Endothelial cell of umbilical vein (primary cell): Measurements from ENCODE around the gene ZNG1A. TPM values are rescaled to one million over a fixed set of nuclear protein-coding genes. Genes with fewer than 3 reads are reported as not detected.
"Not testable (repeated sequence)": the region's sequence is repeated elsewhere in the genome, so short reads cannot be mapped to it uniquely, and the experiment has no call there.

ENCODE experiments used
- BruUV-seq: library from RNA; stranded (reverse); fragments of 400-500 nt; replicated peaks from 2 replicates; lab custom pipeline; 2021; lab: Mats Ljungman, UMichigan
- CTCF ChIA-PET: fragments of 300-600, 350-600 bp; sonication (Branson Sonifier 250); formaldehyde crosslinking; loops from one replicate; lab custom pipeline; 2021; ENCODE audit warnings: antibody characterized with exemption, inconsistent platforms; lab: Charles Lee
- POLR2A ChIA-PET: fragments of 300-600, 350-600 bp; sonication (Branson Sonifier 250); formaldehyde crosslinking; loops from one replicate; lab custom pipeline; 2021; ENCODE audit warnings: antibody characterized with exemption, inconsistent platforms; lab: Charles Lee
- DNase-seq: peaks from one replicate; pipeline ENCODE4 v3.0.0-alpha.2; 2011; ENCODE audit warnings: low read depth, low spot score
- FAIRE-seq: peaks from 2 replicates; lab custom pipeline; 2011; peaks lifted over from hg19 to GRCh38; lab: Jason Lieb, UNC
- H2AFZ ChIP-seq: 2 replicates; pipeline ENCODE4 v1.6.0; 2012; ENCODE audit warnings: low read depth, low read length, control low read depth, inconsistent platforms
- H3K27ac ChIP-seq: 2 replicates; pipeline ENCODE4 v1.5.1; 2011; ENCODE audit warnings: low read depth, mild to moderate bottlenecking, control low read depth, low read length, moderate library complexity; ENCODE audit not compliant: insufficient read depth
- H3K27me3 ChIP-seq, 2 experiments: 2 replicates each; pipeline versions ENCODE4 v1.6.0 to v1.6.1; 2011; ENCODE audit warnings: low read length in 2 of 2, mixed read lengths in 1 of 2; ENCODE audit not compliant: control insufficient read depth in 2 of 2, insufficient read depth in 2 of 2
- H3K36me3 ChIP-seq, 2 experiments: 2 replicates in 1 of 2; 3 replicates in 1 of 2; pipeline ENCODE4 v1.5.1; 2011; ENCODE audit warnings: low read length in 2 of 2, mild to moderate bottlenecking in 1 of 2, moderate library complexity in 1 of 2; ENCODE audit not compliant: control insufficient read depth in 2 of 2, insufficient read depth in 2 of 2; ENCODE audit errors: extremely low read depth in 1 of 2
- H3K4me1 ChIP-seq: 3 replicates; pipeline ENCODE4 v1.5.1; 2011; ENCODE audit warnings: mild to moderate bottlenecking, low read length; ENCODE audit not compliant: control insufficient read depth, insufficient read depth; ENCODE audit errors: extremely low read depth
- H3K4me2 ChIP-seq: 2 replicates; pipeline ENCODE4 v1.6.1; 2011; ENCODE audit warnings: low read length, control low read depth, mixed read lengths; ENCODE audit not compliant: insufficient read depth
- H3K4me3 ChIP-seq, 3 experiments: fragments of 200-600 bp in 1 of 3; sonication (generic), shearing (Covaris generic) in 1 of 3; replicated peaks in 1 of 3; 2 replicates each; pipeline ENCODE4 v1.5.1; 2011 to 2016; ENCODE audit warnings: control low read depth in 3 of 3, low read length in 3 of 3, mild to moderate bottlenecking in 2 of 3, inconsistent platforms in 1 of 3, low read depth in 1 of 3, moderate library complexity in 1 of 3; ENCODE audit not compliant: insufficient read depth in 1 of 3
- H3K79me2 ChIP-seq: 2 replicates; pipeline ENCODE4 v1.6.0; 2012; ENCODE audit warnings: low read length, inconsistent platforms; ENCODE audit not compliant: control insufficient read depth, insufficient read depth
- H3K9ac ChIP-seq: replicated peaks from 2 replicates; pipeline ENCODE3; 2011; ENCODE audit warnings: low read length, control low read depth; ENCODE audit not compliant: insufficient read depth; ENCODE audit errors: extremely low read depth
- H3K9me1 ChIP-seq: replicated peaks from 3 replicates; pipeline ENCODE4 v1.6.0; 2011; ENCODE audit warnings: mild to moderate bottlenecking, low read length; ENCODE audit not compliant: control insufficient read depth, insufficient read depth; ENCODE audit errors: extremely low read depth
- H3K9me3 ChIP-seq: replicated peaks from 2 replicates; pipeline ENCODE4 v1.5.1; 2012; ENCODE audit warnings: low read length, inconsistent platforms; ENCODE audit not compliant: control insufficient read depth, insufficient read depth
- H4K20me1 ChIP-seq: replicated peaks from 2 replicates; pipeline ENCODE3; 2011; ENCODE audit warnings: mild to moderate bottlenecking, low read length; ENCODE audit not compliant: control insufficient read depth, insufficient read depth; ENCODE audit errors: extremely low read depth
- dilution Hi-C: fragments of 300-500 bp; cut with MboI; formaldehyde crosslinking; loops from one replicate; pipeline ENCODE4 v1.15.0; 2019; ENCODE audit warnings: low sequenced_read_pairs; ENCODE audit not compliant: extremely low pct_ligation_motif_present
- intact Hi-C: fragments of 100-400 bp; cut with micrococcal nuclease; formaldehyde crosslinking; loops from one replicate; pipeline ENCODE4 v1.10.0; 2022
- polyA plus RNA-seq, 4 experiments: library from polyadenylated mRNA; depleted of rRNA in 3 of 4; stranded (reverse) in 3 of 4; unstranded in 1 of 4; fragments of >200 nt; gene quantifications; 2 replicates each; pipeline versions ENCODE4 v1.2.1 to v1.2.3, GENCODE V29; 2011 to 2012; ENCODE audit warnings: missing spikeins in 1 of 4
- total RNA-seq: library from RNA; stranded (reverse); gene quantifications from 2 replicates; pipeline ENCODE4 v1.2.3, GENCODE V29; 2021

Gene ZNG1A
- total and polyA plus RNA-seq, 2 donors (not counting 3 experiments of a cell fraction or from before 2014, with no cell fraction given) = 14.3 to 39.8 TPM

- H3K79me2 ChIP-seq, H3K36me3 ChIP-seq, H4K20me1 ChIP-seq, FAIRE-seq, POLR2A ChIA-PET, dilution Hi-C loops, H3K4me2 ChIP-seq, BruUV-seq, H3K9ac ChIP-seq, CTCF ChIA-PET, H2AFZ ChIP-seq, DNase-seq, H3K4me3 ChIP-seq, H3K4me1 ChIP-seq, H3K27me3 ChIP-seq, H3K9me1 ChIP-seq, intact Hi-C loops, H3K27ac ChIP-seq, H3K9me3 ChIP-seq: not testable (repeated sequence)
These were observed 78.4 kb downstream of the ZNG1A start for GRCh38 chr9:100430-100829.

GRCh38 chr9:99867-100266 is 79.0 kb downstream of the ZNG1A start:
- H3K4me3 ChIP-seq, DNase-seq, CTCF ChIA-PET, H3K9me3 ChIP-seq, POLR2A ChIA-PET, H3K27me3 ChIP-seq, H2AFZ ChIP-seq, BruUV-seq, H4K20me1 ChIP-seq, FAIRE-seq, H3K4me1 ChIP-seq, H3K79me2 ChIP-seq, dilution Hi-C loops, intact Hi-C loops, H3K36me3 ChIP-seq, H3K4me2 ChIP-seq, H3K9me1 ChIP-seq, H3K9ac ChIP-seq, H3K27ac ChIP-seq: not testable (repeated sequence)

- not testable (repeated sequence) for H3K9ac ChIP-seq
These were observed 80.1 kb downstream of the ZNG1A start for GRCh38 chr9:98775-99174.

GRCh38 chr9:94992-95391 is 83.9 kb downstream of the ZNG1A start:
- H3K27me3 ChIP-seq, BruUV-seq, H2AFZ ChIP-seq, H3K4me2 ChIP-seq, H3K9ac ChIP-seq, H3K36me3 ChIP-seq, H3K9me1 ChIP-seq, intact Hi-C loops, H3K9me3 ChIP-seq, dilution Hi-C loops, FAIRE-seq, DNase-seq, H3K4me1 ChIP-seq, H3K27ac ChIP-seq, H4K20me1 ChIP-seq, CTCF ChIA-PET, POLR2A ChIA-PET, H3K79me2 ChIP-seq, H3K4me3 ChIP-seq: not testable (repeated sequence)

More at GRCh38 chr9:98775-99174, 80.1 kb downstream of the ZNG1A start:
- CTCF ChIA-PET, DNase-seq, H3K36me3 ChIP-seq, H3K4me1 ChIP-seq, H3K79me2 ChIP-seq, H2AFZ ChIP-seq, dilution Hi-C loops, H3K4me2 ChIP-seq, intact Hi-C loops, H3K9me3 ChIP-seq, H3K27ac ChIP-seq, H3K9me1 ChIP-seq, POLR2A ChIA-PET, FAIRE-seq, BruUV-seq, H3K27me3 ChIP-seq, H4K20me1 ChIP-seq, H3K4me3 ChIP-seq: not testable (repeated sequence)
